Left cardiac atrium (tissue), 4 donors: ENCODE data around the gene ARL14EP. TPM values are rescaled to one million over a fixed set of nuclear protein-coding genes. Genes with fewer than 3 reads are reported as not detected.
A peak's percentile ranks its signal among the peaks of the same experiment; 100 is the strongest.

Experiments used
- ATAC-seq, 2 donors: fragments of 200-7000 bp; cut with Tn5 transposase; one replicate each; pipeline ENCODE4 v1.9.1; 2020; ENCODE audit warnings: mild to moderate bottlenecking in 2 of 2, moderate library complexity in 2 of 2
- DNase-seq: peaks from one replicate; pipeline ENCODE4 v3.0.0-alpha.2; 2020
- intact Hi-C, 2 donors: fragments of 100-400 bp; cut with DNase I; formaldehyde crosslinking; loops; one replicate each; pipeline versions ENCODE4 v1.14.1 to v1.15.1; 2022 to 2023
- long read RNA-seq: library from polyadenylated mRNA; unstranded; transcript quantifications from one replicate; pipeline ENCODE4 v2.0.0, GENCODE V29; 2021
- total RNA-seq, 2 donors: library from RNA; stranded (reverse); fragmentation: NEBNext Ultra II Directional; extraction: Animal tissue kit (Norgen Biotek cat#: 25700); gene quantifications; one replicate each; pipeline ENCODE4 v1.2.1, GENCODE V29; 2021
- donor health status: DM: no; HTN: yes; CAD: no.
- donor health status: DM: no; HTN: yes; CAD: no; lungs with severe emphysema.
- donor health status: DM: yes; HTN: yes; CAD: no.
- donor health status: Dilated cardiomyopathy.

The ARL14EP gene
- total RNA-seq: 10 to 100 TPM; 28.1 TPM
- long read RNA-seq, transcript ARL14EP-201 (4 exons, 2,430 nt): major isoform, 42 of 49 reads
- long read RNA-seq, partial matches to known transcripts: 2 of 49 reads
- long read RNA-seq, other reads (novel, unspliced or antisense): 5 of 49 reads

GRCh38 chr11:30322826-30323710 is at the start of gene ARL14EP:
Gene ARL14EP, plus strand, starts transcription at chr11:30323104. Its CDS starts 7,845 bp downstream, at chr11:30330949.
- DNase-seq: peak; percentile 95
- intact Hi-C loops: no loop called here
- ATAC-seq: peak; percentile 99

- no peak for DNase-seq
- ATAC-seq: no peak
- intact Hi-C loops: no loop called here
Observed at GRCh38 chr11:30277176-30277575, 45.7 kb upstream of the ARL14EP start.

GRCh38 chr11:30279796-30280195 is 43.1 kb upstream of the ARL14EP start:
- DNase-seq (no peak), ATAC-seq (no peak)
- intact Hi-C loops: no loop called here

- intact Hi-C loops: no loop called here
Observed at GRCh38 chr11:30281476-30282288, 41.2 kb upstream of the ARL14EP start.

GRCh38 chr11:30282289-30282631 is 40.6 kb upstream of the ARL14EP start:
- DNase-seq (no peak), ATAC-seq (no peak)
- intact Hi-C loops: no loop called here

More at GRCh38 chr11:30281476-30282288, 41.2 kb upstream of the ARL14EP start:
- ATAC-seq: no peak
- DNase-seq: no peak

GRCh38 chr11:30284836-30285235 is 38.1 kb upstream of the ARL14EP start:
- no peak for ATAC-seq
- intact Hi-C loops: no loop called here
- DNase-seq: no peak

GRCh38 chr11:30285416-30286121 is 37.3 kb upstream of the ARL14EP start:
- DNase-seq (no peak), ATAC-seq (no peak)
- intact Hi-C loops: no loop called here

GRCh38 chr11:30291331-30291730 is 31.6 kb upstream of the ARL14EP start:
- no peak for ATAC-seq
- intact Hi-C loops: no loop called here
- DNase-seq: no peak

GRCh38 chr11:30292545-30292944 is 30.4 kb upstream of the ARL14EP start:
- intact Hi-C loops: no loop called here
- DNase-seq (no peak), ATAC-seq (no peak)

- no peak for DNase-seq
- no peak for ATAC-seq
- intact Hi-C loops: no loop called here
Observed at GRCh38 chr11:30295178-30295885, 27.6 kb upstream of the ARL14EP start.

- intact Hi-C loops: no loop called here
- no peak for DNase-seq
- ATAC-seq: no peak
Observed at GRCh38 chr11:30304620-30305019, 18.3 kb upstream of the ARL14EP start.

GRCh38 chr11:30310623-30311022 is 12.3 kb upstream of the ARL14EP start:
- intact Hi-C loops: loop anchor here in 1 of 2 donors (10.0 kb wide), 1 partner anchor 876 kb away; no protein-coding TSS in a partner anchor

GRCh38 chr11:30311189-30311588 is 11.7 kb upstream of the ARL14EP start:
- no peak for ATAC-seq
- no peak for DNase-seq
- intact Hi-C loops: loop anchor here in 1 of 2 donors (10.0 kb wide), 1 partner anchor 876 kb away; no protein-coding TSS in a partner anchor

More at GRCh38 chr11:30310623-30311022, 12.3 kb upstream of the ARL14EP start:
- DNase-seq (no peak), ATAC-seq (no peak)

- ATAC-seq (peak in 1 of 2 donors; percentile 38), DNase-seq (no peak)
- intact Hi-C loops: loop anchor here in 1 of 2 donors (10.0 kb wide), 1 partner anchor 877 kb away; no protein-coding TSS in a partner anchor
Observed at GRCh38 chr11:30312243-30312642, 10.7 kb upstream of the ARL14EP start.

GRCh38 chr11:30313580-30313979 is 9.3 kb upstream of the ARL14EP start:
- intact Hi-C loops: loop anchor here in 1 of 2 donors (10.0 kb wide), 1 partner anchor 879 kb away; no protein-coding TSS in a partner anchor
- no peak for ATAC-seq

GRCh38 chr11:30314625-30315024 is 8.3 kb upstream of the ARL14EP start:
- no peak for ATAC-seq
- intact Hi-C loops: loop anchor here in 1 of 2 donors (10.0 kb wide), 1 partner anchor 880 kb away; no protein-coding TSS in a partner anchor
- no peak for DNase-seq

More at GRCh38 chr11:30313580-30313979, 9.3 kb upstream of the ARL14EP start:
- no peak for DNase-seq

GRCh38 chr11:30316237-30316636 is 6.7 kb upstream of the ARL14EP start:
- intact Hi-C loops: loop anchor here in 1 of 2 donors (10.0 kb wide), 1 partner anchor 881 kb away; no protein-coding TSS in a partner anchor

GRCh38 chr11:30317030-30317429 is 5.9 kb upstream of the ARL14EP start:
- DNase-seq (no peak), ATAC-seq (no peak)
- intact Hi-C loops: loop anchor here in 1 of 2 donors (10.0 kb wide), 1 partner anchor 882 kb away; no protein-coding TSS in a partner anchor

More at GRCh38 chr11:30316237-30316636, 6.7 kb upstream of the ARL14EP start:
- DNase-seq (no peak), ATAC-seq (no peak)
